ENCODE measurements around the gene POM121L2.
"Not testable (repeated sequence)": the region's sequence is repeated elsewhere in the genome, so short reads cannot be mapped to it uniquely, and the experiment has no call there.

DNA sequence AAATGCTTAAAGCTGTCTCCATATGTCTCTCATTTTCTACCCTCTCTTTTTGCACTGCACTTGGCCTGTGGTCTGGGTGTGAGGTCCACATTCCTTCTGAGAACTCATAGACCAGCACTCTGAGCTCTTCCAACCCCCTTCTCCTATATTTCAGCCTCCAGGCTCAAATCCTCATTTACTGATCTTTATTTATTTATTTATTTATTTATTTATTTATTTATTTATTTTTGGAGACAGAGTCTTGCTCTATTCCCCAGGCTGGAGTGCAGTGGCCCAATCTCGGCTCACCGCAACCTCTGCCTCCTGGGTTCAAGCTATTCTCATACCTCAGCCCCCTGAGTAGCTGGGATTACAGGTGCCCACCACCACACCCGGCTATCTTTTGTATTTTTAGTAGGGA lies 45.1 kb downstream of the POM121L2 start:
- not testable (repeated sequence) for TF ChIP-seq POLR2A (IDR thresholded peaks at IDR 0.05)
- TF ChIP-seq, protein P1, sequence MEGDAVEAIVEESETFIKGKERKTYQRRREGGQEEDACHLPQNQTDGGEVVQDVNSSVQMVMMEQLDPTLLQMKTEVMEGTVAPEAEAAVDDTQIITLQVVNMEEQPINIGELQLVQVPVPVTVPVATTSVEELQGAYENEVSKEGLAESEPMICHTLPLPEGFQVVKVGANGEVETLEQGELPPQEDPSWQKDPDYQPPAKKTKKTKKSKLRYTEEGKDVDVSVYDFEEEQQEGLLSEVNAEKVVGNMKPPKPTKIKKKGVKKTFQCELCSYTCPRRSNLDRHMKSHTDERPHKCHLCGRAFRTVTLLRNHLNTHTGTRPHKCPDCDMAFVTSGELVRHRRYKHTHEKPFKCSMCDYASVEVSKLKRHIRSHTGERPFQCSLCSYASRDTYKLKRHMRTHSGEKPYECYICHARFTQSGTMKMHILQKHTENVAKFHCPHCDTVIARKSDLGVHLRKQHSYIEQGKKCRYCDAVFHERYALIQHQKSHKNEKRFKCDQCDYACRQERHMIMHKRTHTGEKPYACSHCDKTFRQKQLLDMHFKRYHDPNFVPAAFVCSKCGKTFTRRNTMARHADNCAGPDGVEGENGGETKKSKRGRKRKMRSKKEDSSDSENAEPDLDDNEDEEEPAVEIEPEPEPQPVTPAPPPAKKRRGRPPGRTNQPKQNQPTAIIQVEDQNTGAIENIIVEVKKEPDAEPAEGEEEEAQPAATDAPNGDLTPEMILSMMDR (IDR thresholded peaks at IDR 0.05): not testable (repeated sequence)

All from testis (tissue), 2 donors.